NCI-H187 (cell line): ENCODE data around the gene NLN.
"Not testable (repeated sequence)": the region's sequence is repeated elsewhere in the genome, so short reads cannot be mapped to it uniquely, and the experiment has no call there.

Experiments used
- DNase-seq, 2 experiments: peaks; one replicate each; lab custom pipeline; 2025; lab: John Stamatoyannopoulos, UW

NLN gene

DNA sequence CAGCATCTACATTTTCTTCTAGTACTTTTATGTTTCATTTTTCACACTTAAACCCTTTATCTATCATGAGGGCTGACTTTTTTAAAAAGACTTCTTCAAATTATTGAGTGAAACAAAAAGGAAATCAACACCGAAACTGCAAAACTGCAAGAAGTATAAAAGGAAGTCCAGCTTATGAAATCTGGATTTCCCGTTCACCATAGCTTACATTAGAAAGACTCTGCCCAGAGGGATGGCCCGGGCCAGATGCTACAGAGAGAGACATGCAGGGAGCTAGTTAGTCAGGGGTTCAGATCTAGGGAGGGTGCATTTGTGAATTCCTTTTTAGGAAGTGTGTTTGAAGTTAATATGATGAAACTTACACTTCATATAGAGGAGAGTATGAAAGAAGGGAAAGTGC is 10.0 kb downstream of the NLN start:
- DNase-seq = not testable (repeated sequence)

DNA sequence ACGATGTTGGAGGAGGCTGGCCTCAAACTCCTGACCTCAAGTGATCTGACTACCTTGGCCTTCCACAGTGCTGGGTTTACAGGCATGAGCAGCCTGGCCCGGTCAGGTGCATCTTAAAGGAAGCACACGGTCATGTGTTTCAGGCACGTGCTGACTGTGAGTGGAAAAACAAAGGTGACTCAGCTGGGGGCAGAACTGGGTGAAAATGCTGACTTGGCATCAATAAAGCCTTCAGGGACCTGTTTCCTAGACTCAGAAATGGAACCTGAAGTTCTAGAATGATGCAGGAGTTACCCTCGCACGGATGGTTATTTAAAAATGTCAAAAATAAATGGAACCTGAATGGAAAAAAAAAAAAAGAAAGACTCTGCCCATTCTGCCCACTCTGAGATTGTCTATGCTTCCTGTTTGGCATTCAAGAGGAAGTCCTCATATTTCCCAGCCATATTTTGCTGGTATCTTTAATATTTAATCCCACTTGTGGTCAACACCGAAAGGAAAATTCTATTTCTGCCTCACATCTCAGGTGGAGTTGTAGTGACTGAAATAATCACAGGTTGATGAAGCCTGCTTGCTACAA is 12.3 kb downstream of the NLN start:
- DNase-seq = not testable (repeated sequence)

DNA sequence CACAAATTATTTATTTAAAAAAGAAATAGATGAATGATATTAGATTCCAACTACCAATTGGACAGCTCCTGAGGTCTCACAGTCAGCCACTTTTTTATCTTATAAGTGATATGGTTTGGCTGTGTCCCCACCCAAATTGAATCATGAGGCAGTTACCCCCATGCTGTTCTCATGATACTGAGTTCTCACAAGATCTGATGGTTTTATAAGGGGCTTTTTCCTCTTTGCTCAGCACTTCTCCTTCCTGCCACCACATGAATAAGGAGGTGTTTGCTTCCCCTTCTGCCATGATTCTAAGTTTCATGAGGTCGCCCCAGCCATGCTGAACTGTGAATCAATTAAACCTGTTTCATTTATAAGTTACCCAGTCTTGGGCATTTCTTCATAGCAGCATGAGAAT is 12.9 kb downstream of the NLN start:
- no peak for DNase-seq

DNA sequence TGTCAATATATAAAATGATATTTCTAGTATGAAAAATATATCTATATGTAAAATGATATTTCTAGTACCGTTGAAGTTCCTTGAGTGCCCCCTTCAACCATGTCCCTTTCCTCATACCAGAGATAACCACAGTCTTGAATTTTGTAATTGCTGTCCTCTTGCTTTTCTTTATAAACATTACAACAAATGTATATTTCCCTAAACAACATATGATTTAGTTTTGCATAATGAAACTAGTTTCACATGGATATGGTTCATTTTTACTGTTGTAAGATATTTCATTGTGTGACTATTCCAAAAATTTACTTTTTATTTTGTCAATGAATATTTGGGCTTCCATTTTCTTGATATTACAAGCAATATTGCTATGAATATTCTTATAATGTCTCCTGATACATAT is 14.0 kb downstream of the NLN start:
- no peak for DNase-seq

DNA sequence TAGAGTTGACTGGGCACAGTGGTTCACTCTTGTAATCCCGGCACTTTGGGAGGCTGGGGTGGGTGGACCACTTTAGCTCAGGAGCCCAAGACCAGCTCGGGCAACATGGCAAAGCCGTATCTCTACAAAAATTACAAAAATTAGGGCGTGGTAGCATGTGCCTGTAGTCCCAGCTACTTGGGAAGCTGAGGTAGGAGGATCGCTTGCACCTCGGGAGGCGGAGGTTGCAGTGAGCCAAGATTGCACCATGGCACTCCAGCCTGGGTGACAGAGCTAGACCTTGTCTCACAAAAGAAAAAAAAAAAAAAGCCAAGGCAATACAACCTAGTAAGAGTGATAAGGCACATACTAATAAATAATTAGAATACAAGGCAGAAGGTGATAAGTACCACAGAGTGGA is 15.8 kb downstream of the NLN start:
- no peak for DNase-seq

DNA sequence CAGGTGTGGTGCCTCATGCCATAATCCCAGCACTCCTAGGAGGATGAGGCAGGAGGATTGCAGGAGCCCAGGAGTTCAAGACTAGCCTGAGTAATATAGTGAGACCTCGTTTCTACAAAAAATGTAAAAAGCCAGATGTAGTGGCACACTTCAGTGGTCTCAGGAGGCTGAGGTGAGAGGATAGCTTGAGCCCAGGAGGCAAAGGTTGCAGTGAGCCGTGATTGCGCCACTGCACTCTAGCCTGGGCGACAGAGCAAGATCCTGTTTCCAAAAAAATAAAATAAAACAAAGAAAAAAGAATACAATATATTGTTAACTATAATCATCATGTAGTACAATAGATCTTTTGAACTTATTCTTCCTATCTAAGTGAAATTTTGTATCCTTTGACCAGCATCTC is 16.3 kb downstream of the NLN start:
- no peak for DNase-seq

DNA sequence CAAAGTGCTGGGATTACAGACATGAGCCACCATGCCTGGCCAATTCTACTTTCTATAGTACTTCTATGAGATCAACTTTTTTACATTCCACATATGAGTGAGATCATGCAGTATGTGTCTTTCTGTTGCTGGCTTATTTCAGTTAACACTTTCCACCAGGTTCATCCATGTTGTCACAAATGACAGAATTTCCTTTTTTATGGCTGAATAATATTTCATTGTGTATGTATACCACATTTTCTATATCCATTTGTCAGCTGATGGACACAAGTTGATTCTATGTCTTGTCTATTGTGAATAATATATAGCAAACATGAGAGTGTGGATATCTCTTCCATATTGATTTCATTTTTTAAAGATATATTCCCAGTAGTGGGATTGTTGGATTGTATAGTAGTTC is 17.2 kb downstream of the NLN start:
- DNase-seq = no peak

DNA sequence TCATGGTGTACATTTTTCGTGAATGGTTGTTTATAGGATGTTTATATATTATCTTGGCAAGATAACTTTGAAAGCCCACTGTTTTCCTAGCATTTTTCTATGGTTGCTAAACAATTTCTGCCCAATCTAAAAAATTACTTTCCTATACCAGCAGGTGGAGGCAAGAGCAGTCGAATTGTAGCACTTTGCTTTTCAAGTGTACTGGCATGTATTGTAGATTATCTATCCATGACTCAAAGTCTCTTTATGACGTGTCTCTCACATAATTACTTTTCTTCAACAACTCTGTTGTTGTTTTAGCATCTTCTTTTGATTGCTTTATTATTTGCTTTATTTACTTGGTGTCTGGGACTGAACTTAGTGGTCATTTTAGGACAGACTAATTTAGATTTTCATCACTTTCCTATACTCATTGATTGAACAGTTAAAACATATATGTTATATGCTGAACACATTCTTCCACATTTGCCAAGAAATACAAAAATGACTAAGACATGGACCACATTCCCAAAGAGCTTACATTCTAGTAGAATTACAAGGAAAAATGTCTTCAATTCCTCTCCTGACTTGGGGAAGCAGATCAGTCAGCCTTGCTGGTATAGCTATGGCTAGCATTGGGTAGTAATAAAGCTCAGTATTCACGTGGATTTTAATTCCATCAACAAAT is 20.7 kb downstream of the NLN start:
- no peak for DNase-seq

DNA sequence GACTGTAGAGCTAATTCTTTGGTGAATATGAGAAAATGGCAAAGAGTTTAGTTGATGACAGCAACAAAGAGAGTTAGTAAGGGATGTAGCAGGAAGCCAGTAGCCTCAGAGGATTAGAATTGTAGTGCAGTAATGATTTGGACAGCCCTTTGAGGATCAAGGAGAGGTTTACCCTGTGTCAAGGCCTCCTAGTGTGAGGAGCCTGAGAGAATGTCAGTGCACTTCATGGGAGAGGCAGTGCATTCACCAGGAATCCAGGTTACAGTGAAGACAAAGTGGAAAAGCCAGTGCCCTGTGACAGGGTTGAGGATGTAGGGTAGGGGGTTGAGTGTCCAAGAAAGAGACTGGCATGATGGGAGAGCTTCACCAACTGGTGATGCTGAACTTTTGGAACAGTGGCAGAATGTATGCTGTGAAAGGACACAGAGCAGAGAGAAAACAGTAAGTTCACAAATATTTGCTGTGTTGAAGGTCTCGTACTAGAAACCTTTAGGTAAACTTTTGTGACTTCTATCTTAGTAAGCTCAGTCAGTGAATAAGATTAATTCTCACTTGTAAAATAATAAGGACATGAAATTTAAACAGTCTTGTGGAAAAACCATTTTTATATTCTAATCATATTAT is 27.3 kb downstream of the NLN start:
- no peak for DNase-seq

DNA sequence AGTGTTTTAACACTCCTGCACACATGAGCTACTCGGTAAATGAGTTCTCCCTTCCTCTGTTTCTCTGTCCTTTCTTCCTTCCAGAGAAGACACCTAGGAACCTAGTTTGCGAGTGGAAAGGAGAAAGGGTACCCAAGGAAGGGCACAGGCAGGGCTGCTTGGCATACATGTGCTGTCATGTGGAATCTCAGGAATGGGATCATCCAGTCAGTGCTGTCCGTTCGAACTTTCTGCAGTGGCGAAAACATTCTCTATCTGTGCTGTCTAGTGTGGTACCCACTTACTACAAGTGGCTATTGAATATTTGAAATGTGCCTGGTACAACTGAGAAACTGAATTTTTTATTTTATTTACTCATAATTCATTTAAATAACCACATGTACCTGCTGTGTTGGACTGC is 28.0 kb downstream of the NLN start:
- DNase-seq = no peak

DNA sequence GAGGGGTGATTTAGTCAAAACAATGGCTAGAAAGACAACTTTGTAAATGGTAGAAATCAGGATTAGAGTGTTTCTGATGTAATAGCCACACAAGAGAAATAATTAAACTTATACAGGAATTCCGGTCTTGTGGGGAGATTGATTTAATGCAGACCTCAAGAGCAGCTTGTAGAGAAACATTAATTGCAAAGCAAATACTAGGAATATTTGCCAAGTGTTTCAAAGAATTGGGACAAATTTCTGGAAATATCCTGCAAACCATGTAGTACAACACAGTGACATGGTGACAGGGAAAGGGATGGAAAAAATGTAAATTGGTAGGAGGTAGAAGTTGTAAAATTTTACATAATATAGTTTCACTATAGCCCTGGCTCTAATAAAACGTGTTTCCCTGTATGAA is 28.9 kb downstream of the NLN start:
- DNase-seq = no peak

DNA sequence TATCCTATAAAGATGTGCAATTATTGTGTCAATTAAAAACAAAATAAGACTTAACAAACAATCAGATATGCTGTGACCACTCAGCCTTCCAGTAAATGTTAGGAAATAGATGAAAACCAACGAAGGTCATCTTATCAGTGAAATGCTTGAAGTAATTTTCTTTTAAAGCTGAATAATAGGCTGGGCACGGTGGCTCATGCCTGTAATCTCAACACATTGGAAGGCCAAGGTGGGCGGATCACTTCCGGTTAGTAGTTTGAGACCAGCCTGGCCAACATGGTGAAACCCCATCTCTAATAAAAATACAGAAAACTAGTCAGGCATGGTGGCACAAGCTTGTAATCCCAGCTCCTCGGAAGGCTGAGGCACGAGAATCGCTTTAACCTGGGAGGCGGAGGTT is 31.2 kb downstream of the NLN start:
- DNase-seq = no peak

DNA sequence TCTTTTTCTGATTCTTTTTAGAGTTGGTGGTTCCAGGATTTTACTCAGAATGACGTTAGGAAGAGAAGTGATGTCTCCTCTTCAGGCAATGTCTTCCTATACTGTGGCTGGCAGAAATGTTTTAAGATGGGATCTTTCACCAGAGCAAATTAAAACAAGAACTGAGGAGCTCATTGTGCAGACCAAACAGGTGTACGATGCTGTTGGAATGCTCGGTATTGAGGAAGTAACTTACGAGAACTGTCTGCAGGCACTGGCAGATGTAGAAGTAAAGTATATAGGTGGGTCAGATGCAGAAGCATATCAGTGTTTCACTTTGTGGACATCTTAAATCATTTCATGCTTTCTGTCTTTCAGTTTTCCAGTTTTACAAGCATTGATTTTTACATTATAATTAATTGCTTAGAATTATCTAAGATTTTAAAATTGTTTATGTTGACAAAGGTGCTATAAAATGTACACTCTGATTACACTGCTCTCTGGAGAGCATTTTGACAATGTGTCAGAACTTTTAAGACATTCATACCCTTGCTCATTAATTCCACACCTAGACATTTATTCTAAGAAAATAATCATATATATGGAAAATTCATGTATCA is 36.6 kb downstream of the NLN start:
- no peak for DNase-seq

DNA sequence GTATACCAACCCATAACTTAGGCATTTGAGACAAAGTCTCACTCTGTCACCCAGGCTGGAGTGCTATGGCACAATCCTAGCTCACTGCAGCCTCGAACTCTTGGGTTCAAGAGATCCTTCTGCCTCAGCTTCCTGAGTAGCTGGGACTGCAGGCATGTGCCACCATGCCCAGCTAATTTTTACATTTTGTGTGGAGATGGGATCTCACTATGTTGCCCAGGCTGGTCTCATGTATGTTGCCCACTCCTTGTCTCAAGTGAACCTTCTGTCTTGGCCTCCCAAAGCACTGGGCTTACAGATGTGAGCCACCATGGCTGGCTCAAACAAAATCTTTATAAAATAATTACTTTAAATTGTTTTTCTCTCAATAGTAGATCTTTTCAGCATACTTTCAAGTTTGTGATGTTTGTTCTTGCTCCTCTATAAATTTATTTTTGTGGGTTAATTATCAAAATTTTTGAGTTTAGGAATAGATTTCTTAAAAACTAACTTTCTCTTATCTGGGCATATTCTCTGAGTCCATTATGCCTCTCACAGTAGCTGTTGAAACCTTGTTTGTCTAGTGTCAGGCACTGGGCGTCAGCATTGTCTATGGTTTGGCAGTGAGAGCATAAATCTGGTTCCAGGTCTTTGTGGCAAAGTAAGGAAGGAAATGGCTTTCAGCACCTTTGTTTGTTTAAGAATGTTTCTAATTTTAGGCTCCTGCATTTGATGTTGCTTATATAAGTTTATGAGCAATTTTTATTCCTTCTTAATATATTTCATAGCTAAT is 38.7 kb downstream of the NLN start:
- no peak for DNase-seq

DNA sequence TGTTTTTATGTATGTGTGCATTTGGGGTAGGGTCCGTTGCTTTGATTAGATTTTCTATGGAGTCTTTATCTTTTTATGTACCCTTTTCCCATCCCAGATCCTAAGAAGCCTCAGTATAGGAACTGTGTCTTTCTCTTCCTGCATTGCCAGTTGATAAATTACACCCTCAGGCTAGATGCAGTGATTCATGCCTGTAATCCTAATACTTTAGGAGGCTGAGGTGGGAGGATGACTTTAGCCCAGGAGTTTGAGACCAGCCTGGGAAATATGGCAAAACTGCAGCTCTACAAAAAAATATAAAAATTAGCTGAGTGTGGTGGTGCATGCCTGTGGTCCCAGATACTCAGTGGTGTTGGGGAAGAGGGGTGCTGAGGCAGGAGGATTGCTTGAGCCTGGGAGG is 40.2 kb downstream of the NLN start:
- no peak for DNase-seq

DNA sequence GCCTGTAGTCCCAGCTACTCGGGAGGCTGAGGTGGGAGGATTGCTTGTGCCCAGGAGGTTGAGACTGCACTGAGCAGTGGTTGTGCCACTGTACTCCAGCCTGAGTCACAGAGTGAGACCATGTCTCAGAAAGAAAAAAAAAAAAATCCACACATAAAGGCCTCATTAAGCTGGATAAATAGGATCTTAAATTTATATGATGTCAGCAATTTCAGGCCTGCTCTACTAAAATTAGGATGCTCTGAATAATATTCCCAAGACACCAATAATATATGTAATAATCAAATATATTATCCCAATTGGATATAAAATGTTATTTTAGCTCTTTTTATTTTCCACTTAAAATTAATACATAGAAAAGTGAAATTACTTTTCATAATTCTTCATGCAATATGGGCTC is 43.6 kb downstream of the NLN start:
- DNase-seq = no peak

DNA sequence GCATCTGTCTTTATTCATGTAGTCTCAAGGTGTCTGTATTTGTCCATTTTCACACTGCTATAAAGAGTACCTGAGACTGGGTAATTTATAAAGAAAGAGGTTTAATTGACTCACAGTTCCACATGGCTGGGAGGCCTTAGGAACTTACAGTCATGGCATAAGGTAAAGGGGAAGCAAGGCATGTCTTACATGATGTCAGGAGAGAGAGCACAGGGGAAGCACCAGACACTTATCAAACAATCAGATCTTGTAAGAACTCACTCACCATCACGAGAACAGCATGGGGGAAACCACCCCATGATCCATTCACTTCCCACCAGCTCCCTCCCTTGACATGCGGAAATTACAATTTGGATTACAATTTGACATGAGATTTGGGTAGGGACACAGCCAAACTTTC is 44.2 kb downstream of the NLN start:
- DNase-seq = no peak

DNA sequence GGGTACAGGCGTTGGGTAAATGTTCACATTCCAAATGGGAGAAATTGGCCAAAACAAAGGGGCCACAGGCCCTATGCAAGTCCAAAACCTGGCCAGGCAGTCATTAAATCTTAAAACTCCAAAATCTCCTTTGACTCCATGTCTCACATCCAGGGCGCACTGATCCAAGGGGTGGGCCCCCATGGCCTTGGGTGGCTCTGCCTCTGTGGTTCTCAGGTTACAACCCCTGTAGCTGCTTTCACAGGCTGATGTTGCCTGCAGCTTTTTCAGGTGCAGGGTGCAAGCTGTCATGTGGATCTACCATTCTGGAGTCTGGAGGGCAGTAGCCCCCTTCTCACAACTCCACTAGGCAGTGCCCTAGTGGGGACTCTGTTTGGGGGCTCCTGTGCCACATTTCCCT is 44.8 kb downstream of the NLN start:
- DNase-seq = no peak

DNA sequence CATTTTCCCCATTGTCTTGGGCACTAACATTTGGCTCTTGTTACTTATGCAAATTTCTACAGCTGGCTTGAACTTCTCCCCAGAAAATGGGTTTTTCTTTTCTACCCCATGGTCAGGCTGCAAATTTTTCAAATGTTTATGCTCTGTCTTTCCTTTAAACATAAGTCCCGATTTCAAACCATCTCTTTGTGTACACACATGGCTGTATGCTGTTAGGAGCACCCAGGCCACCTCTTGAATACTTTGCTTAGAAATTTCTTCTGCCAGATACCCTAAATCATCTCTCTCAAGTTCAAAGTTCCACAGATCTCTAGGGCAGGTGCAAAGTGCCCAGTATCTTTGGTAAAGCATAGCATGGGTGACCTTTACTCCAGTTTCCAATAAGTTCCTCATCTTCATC is 45.6 kb downstream of the NLN start:
- no peak for DNase-seq

DNA sequence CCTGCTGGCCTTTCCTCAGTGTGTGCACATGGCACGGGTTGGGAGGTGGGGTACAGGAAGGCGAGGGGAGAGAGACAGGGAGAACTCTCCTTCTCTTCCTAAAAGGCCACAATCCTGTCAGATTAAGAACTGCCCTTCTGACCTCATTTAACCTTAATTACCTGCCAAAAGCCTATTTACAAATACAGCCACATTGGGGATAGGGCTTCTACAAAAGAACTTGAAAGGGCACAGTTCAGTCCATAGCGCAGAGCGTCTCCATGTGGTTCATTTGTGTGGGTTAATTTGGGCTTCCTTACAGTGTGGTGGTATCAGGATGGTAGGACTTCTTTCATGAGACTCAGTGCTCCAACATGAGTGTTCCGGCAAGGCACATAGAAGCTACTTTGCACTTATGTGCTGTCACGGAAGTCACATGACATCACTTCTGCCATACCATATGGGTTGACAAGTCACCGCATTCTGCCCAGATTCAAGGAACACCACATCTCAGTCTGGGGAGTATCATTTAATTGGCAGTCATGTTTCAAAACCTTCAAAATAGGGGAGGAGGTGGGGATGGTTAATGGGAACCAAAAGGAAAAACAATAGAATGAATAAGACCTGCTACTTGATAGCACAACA is 46.8 kb downstream of the NLN start:
- no peak for DNase-seq

DNA sequence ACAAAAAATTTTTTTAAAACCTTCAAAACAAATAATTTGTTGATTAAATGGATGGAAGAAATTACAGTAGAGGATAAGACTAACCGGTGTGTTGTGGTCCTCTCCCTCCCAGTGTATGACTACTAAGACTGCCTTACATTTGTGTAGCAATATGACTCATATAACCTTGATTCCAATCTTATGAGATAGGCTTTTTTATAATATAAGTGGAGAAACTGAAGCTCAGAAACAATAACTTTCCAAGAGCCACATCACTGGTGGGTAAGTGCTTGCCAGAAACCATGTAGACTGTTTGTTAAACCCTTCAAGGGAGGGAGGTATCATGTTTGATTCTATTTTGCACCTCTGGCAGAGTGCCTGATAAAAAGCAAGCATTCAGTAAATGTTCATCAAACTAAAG is 47.5 kb downstream of the NLN start:
- no peak for DNase-seq

DNA sequence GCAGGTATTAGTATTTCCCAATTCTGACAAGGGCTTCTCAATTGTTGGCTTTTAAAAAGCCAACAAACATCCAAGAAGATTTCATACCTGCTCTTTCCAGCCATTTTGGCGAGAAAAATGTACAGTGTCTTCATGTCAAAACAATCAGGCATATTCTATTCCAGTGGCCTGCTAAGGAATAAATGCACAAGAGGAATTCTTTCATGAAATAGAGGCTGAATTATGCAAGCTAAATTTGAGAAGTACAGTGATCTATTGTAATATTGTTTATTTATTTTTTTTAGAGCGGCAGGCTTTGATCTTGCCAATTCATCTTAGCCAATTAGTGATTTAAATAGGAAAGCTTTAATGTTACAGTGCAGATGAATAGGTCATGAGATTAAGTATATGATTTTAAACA is 49.3 kb downstream of the NLN start:
- no peak for DNase-seq
